GM12891 (cell line): Measurements from ENCODE around the gene BCAP31.

Source experiments
- POLR2A ChIP-seq: IDR thresholded peaks from 2 replicates; pipeline ENCODE4 v1.6.1; 2011; ENCODE audit warnings: low read depth, low read length, control low read depth
- POLR2AphosphoS5 ChIP-seq: IDR thresholded peaks from 2 replicates; pipeline ENCODE4 v1.6.1; 2011; ENCODE audit warnings: low read depth, low read length, control low read depth
- POU2F2 ChIP-seq: IDR thresholded peaks from 2 replicates; pipeline ENCODE4 v1.6.1; 2011; ENCODE audit warnings: low read depth, mild to moderate bottlenecking, control low read depth, low read length, moderate library complexity
- SPI1 ChIP-seq: IDR thresholded peaks from 2 replicates; pipeline ENCODE4 v1.6.1; 2011; ENCODE audit warnings: low read depth, low read length, control low read depth
- TAF1 ChIP-seq: IDR thresholded peaks from 2 replicates; pipeline ENCODE4 v1.6.1; 2011; ENCODE audit warnings: low read depth, low read length, control low read depth

- TF ChIP-seq POLR2A (no peak), POLR2AphosphoS5 (no peak), TAF1 (no peak), SPI1 (no peak), POU2F2 (no peak)
Observed at GRCh38 chrX:153650959-153651358, 73.2 kb downstream of the BCAP31 start.
